H9 (cell line): ENCODE measurements around the gene NR3C2. TPM values are rescaled to one million over a fixed set of nuclear protein-coding genes. Genes with fewer than 3 reads are reported as not detected.

Experiments used
- DNase-seq: peaks from one replicate; pipeline ENCODE4 v3.0.0-alpha.2; 2017
- H2AFZ ChIP-seq: one replicate; pipeline ENCODE4 v1.6.1; 2013; ENCODE audit warnings: mild to moderate bottlenecking, low read length, control low read depth, moderate library complexity
- H2AK5ac ChIP-seq: 2 replicates; pipeline ENCODE4 v1.6.1; 2013; ENCODE audit warnings: low read length, control low read depth, mixed read lengths; ENCODE audit not compliant: insufficient read length
- H2BK120ac ChIP-seq: one replicate; pipeline ENCODE4 v1.6.1; 2013; ENCODE audit warnings: low read depth, mild to moderate bottlenecking, low read length, control low read depth, inconsistent platforms; ENCODE audit not compliant: poor library complexity, severe bottlenecking
- H2BK12ac ChIP-seq: 2 replicates; pipeline ENCODE4 v1.6.1; 2013; ENCODE audit warnings: low read length, control low read depth, mixed read lengths, low read depth; ENCODE audit not compliant: insufficient read length
- H2BK15ac ChIP-seq: 2 replicates; pipeline ENCODE4 v1.6.1; 2013; ENCODE audit warnings: low read depth, low read length, control low read depth
- H2BK20ac ChIP-seq: one replicate; pipeline ENCODE4 v1.6.1; 2013; ENCODE audit warnings: low read depth, mild to moderate bottlenecking, low read length, control low read depth, inconsistent platforms; ENCODE audit not compliant: poor library complexity, severe bottlenecking
- H2BK5ac ChIP-seq: 2 replicates; pipeline ENCODE4 v1.6.1; 2013; ENCODE audit warnings: low read length, control low read depth, mixed read lengths; ENCODE audit not compliant: insufficient read length
- H3K14ac ChIP-seq: 2 replicates; pipeline ENCODE4 v1.6.1; 2013; ENCODE audit warnings: low read length, control low read depth; ENCODE audit not compliant: insufficient read depth
- H3K18ac ChIP-seq: 2 replicates; pipeline ENCODE4 v1.6.1; 2013; ENCODE audit warnings: low read depth, mild to moderate bottlenecking, mixed read lengths, low read length, control low read depth; ENCODE audit not compliant: insufficient read length
- H3K23ac ChIP-seq: 2 replicates; pipeline ENCODE4 v1.6.1; 2013; ENCODE audit warnings: low read length, control low read depth, mixed read lengths, low read depth; ENCODE audit not compliant: insufficient read length
- H3K23me2 ChIP-seq: 2 replicates; pipeline ENCODE4 v1.6.1; 2013; ENCODE audit warnings: low read depth, mild to moderate bottlenecking, mixed read lengths, low read length, control low read depth; ENCODE audit not compliant: insufficient read length, poor library complexity, severe bottlenecking
- H3K27ac ChIP-seq: 2 replicates; pipeline ENCODE4 v1.5.1; 2013; ENCODE audit warnings: low read length, control low read depth, mixed read lengths, low read depth; ENCODE audit not compliant: insufficient read length
- H3K27me3 ChIP-seq: 2 replicates; pipeline ENCODE4 v1.6.1; 2013; ENCODE audit warnings: low read length, control low read depth, inconsistent platforms; ENCODE audit not compliant: insufficient read depth
- H3K4ac ChIP-seq: 2 replicates; pipeline ENCODE4 v1.6.1; 2013; ENCODE audit warnings: low read depth, mild to moderate bottlenecking, control low read depth, inconsistent platforms, low read length, moderate library complexity
- H3K4me1 ChIP-seq: 2 replicates; pipeline ENCODE4 v1.6.1; 2013; ENCODE audit warnings: low read length, control low read depth, inconsistent platforms; ENCODE audit not compliant: insufficient read depth
- H3K4me2 ChIP-seq: 2 replicates; pipeline ENCODE4 v1.6.1; 2013; ENCODE audit warnings: low read length, control low read depth, mixed read lengths; ENCODE audit not compliant: insufficient read length, insufficient read depth
- H3K56ac ChIP-seq: 2 replicates; pipeline ENCODE4 v1.6.1; 2013; ENCODE audit warnings: low read depth, mild to moderate bottlenecking, mixed read lengths, low read length, control low read depth; ENCODE audit not compliant: insufficient read length
- H3K79me1 ChIP-seq: 2 replicates; pipeline ENCODE4 v1.6.1; 2013; ENCODE audit warnings: low read depth, mild to moderate bottlenecking, moderate library complexity, low read length, control low read depth, inconsistent platforms; ENCODE audit not compliant: insufficient read depth, poor library complexity, severe bottlenecking
- H3K79me2 ChIP-seq: 2 replicates; pipeline ENCODE4 v1.6.1; 2013; ENCODE audit warnings: low read length, control low read depth, inconsistent platforms; ENCODE audit not compliant: insufficient read depth
- H3K9ac ChIP-seq: 2 replicates; pipeline ENCODE4 v1.6.1; 2013; ENCODE audit warnings: low read length, control low read depth, mixed read lengths; ENCODE audit not compliant: insufficient read length; ENCODE audit errors: extremely low read depth
- H3K9me3 ChIP-seq: one replicate; pipeline ENCODE4 v1.6.1; 2013; ENCODE audit warnings: low read depth, low read length, inconsistent platforms; ENCODE audit not compliant: control insufficient read depth
- H3T11ph ChIP-seq: one replicate; pipeline ENCODE4 v1.6.1; 2013; ENCODE audit warnings: mild to moderate bottlenecking, low read length, control low read depth, inconsistent platforms
- H4K20me1 ChIP-seq: one replicate; pipeline ENCODE4 v1.6.1; 2013; ENCODE audit not compliant: control insufficient read depth, insufficient read length, insufficient read depth
- H4K5ac ChIP-seq: 2 replicates; pipeline ENCODE4 v1.6.1; 2013; ENCODE audit warnings: low read depth, mild to moderate bottlenecking, mixed read lengths, low read length, control low read depth; ENCODE audit not compliant: insufficient read length
- H4K8ac ChIP-seq: replicated peaks from 2 replicates; pipeline ENCODE4 v1.6.1; 2013; ENCODE audit warnings: low read length, control low read depth, mixed read lengths, low read depth; ENCODE audit not compliant: insufficient read length
- H4K91ac ChIP-seq: 2 replicates; pipeline ENCODE4 v1.6.1; 2013; ENCODE audit warnings: low read depth, mild to moderate bottlenecking, moderate library complexity, mixed read lengths, low read length, control low read depth; ENCODE audit not compliant: insufficient read length
- H3K27ac Mint-ChIP-seq, 3 experiments: 2 replicates in 2 of 3; 3 replicates in 1 of 3; pipeline ENCODE4 v1.8.0; 2020 to 2021; ENCODE audit warnings: mixed read lengths in 3 of 3, mild to moderate bottlenecking in 1 of 3, moderate library complexity in 1 of 3
- H3K27me3 Mint-ChIP-seq: 2 replicates; pipeline ENCODE4 v1.8.0; 2021; ENCODE audit warnings: low read depth, mild to moderate bottlenecking, moderate library complexity, mixed read lengths
- H3K36me3 Mint-ChIP-seq, 3 experiments: 2 replicates in 2 of 3; 3 replicates in 1 of 3; pipeline ENCODE4 v1.8.0; 2020 to 2021; ENCODE audit warnings: low read depth in 3 of 3, mixed read lengths in 3 of 3; ENCODE audit not compliant: insufficient read depth in 1 of 3
- H3K4me1 Mint-ChIP-seq, 2 experiments: 2 replicates each; pipeline ENCODE4 v1.8.0; 2020; ENCODE audit warnings: mixed read lengths in 2 of 2
- H3K4me3 Mint-ChIP-seq, 2 experiments: 2 replicates in 1 of 2; 3 replicates in 1 of 2; pipeline ENCODE4 v1.8.0; 2020 to 2021; ENCODE audit warnings: mild to moderate bottlenecking in 2 of 2, mixed read lengths in 2 of 2, moderate library complexity in 1 of 2
- H3K9me3 Mint-ChIP-seq, 2 experiments: 2 replicates in 1 of 2; 3 replicates in 1 of 2; pipeline ENCODE4 v1.8.0; 2020; ENCODE audit warnings: mild to moderate bottlenecking in 2 of 2, mixed read lengths in 2 of 2, moderate library complexity in 1 of 2
- CTCF ChIP-seq: fragments of 200-600 bp; sonication (generic); conservative IDR thresholded peaks from 3 replicates; pipeline ENCODE4 v1.8.0; 2021; ENCODE audit warnings: antibody characterized with exemption, mild to moderate bottlenecking
- WGBS: extraction: QIAGEN DNeasy Blood & Tissue Kit; methylation state at CpG from one replicate; pipeline ENCODE4 v1.1.7; 2013; ENCODE audit warnings: missing lambda C conversion rate, low lambda C conversion rate, mixed read lengths; ENCODE audit not compliant: insufficient read length; ENCODE audit errors: extremely low coverage; 5-methylcytosine and 5-hydroxymethylcytosine counted together
- total RNA-seq: library from RNA; stranded (reverse); gene quantifications from 2 replicates; pipeline ENCODE4 v1.2.1, GENCODE V29; 2021

The NR3C2 gene
- total RNA-seq, 1 experiment from 2014 or later = 1.4 TPM

- no CpG with 5 or more reads among the region's 1 CpG for WGBS
- Histone ChIP-seq H3K56ac (no peak overlapping the region), H2BK15ac (no peak overlapping the region), H4K20me1 (no peaks in the 10 kb centered on the region), H2BK120ac (no peak overlapping the region), H2BK20ac (no peak overlapping the region), H2BK5ac (no peak overlapping the region), H4K8ac (no peak overlapping the region), H4K91ac (no peak overlapping the region), H3K4me2 (no peak overlapping the region), H3K4me1 (no peaks in the 10 kb centered on the region), H3K4ac (no peak overlapping the region), H3K79me1 (no peaks in the 10 kb centered on the region), H3K23me2 (no peaks in the 10 kb centered on the region), H3K27me3 (no peaks in the 10 kb centered on the region), H3K27ac (no peak overlapping the region), H3K9me3 (no peaks in the 10 kb centered on the region), H3K18ac (no peak overlapping the region), H3K79me2 (no peaks in the 10 kb centered on the region), H3K23ac (no peak overlapping the region), H4K5ac (no peak overlapping the region), H2AFZ (no peak overlapping the region), H2BK12ac (no peak overlapping the region), H3K14ac (no peak overlapping the region), H3T11ph (no peak overlapping the region), H2AK5ac (no peak overlapping the region), H3K9ac (no peak overlapping the region)
- Mint-ChIP-seq H3K27me3 (no peaks in the 10 kb centered on the region), H3K4me3 (no peak overlapping the region), H3K27ac (no peak overlapping the region), H3K36me3 (peaks cover 13 to 24% (median 14%) of the 10 kb centered on the region in 3 experiments), H3K4me1 (no peaks in the 10 kb centered on the region), H3K9me3 (peaks cover 25 to 30% of the 10 kb centered on the region in 2 experiments)
- no peak for TF ChIP-seq CTCF
- no peak for DNase-seq
Measured at GRCh38 chr4:148295642-148296041, 146.6 kb downstream of the NR3C2 start.
